Measurements from ENCODE around the gene PTPRR.

DNA sequence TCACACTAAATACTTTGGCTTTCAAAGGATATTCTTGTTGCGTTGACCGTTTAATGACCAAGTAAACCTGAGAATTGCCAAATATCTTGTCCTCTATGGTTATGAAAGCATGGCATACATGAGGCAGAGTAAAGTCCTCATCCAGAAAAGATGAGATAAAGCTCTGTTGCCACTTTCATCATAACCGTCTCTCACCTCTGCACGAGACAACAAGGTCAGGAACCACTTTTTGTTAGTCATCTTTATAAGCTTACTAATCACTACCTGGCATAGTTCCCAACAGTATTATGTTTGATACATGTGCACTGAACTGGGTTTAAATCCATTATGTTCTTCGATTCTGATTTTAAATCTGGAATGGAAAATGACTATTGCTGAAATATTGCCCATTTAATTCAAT lies 314.6 kb downstream of the PTPRR start:
- TF ChIP-seq, protein P1, sequence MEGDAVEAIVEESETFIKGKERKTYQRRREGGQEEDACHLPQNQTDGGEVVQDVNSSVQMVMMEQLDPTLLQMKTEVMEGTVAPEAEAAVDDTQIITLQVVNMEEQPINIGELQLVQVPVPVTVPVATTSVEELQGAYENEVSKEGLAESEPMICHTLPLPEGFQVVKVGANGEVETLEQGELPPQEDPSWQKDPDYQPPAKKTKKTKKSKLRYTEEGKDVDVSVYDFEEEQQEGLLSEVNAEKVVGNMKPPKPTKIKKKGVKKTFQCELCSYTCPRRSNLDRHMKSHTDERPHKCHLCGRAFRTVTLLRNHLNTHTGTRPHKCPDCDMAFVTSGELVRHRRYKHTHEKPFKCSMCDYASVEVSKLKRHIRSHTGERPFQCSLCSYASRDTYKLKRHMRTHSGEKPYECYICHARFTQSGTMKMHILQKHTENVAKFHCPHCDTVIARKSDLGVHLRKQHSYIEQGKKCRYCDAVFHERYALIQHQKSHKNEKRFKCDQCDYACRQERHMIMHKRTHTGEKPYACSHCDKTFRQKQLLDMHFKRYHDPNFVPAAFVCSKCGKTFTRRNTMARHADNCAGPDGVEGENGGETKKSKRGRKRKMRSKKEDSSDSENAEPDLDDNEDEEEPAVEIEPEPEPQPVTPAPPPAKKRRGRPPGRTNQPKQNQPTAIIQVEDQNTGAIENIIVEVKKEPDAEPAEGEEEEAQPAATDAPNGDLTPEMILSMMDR (IDR thresholded peaks at IDR 0.05; ENCODE audit: low read depth, low read length, poor library complexity, severe bottlenecking), result no peak
- TF ChIP-seq EZH2phosphoT487 (IDR thresholded peaks at IDR 0.05; ENCODE audit: borderline replicate concordance, low read length), result no peak

Measured in DOHH2 (cell line).